K562 (cell line): Measurements from ENCODE around the gene TRIM31.

ENCODE experiments used
- BRCA1 ChIP-seq, 2 experiments: fragments of 450-650 bp in 1 of 2; sonication (generic) in 1 of 2; formaldehyde crosslinking in 1 of 2; IDR thresholded peaks; 2 replicates each; pipeline versions ENCODE4 v1.5.0 to v1.6.1; 2017 to 2020; ENCODE audit warnings: mild to moderate bottlenecking in 1 of 2, missing genetic modification reagents in 1 of 2
- CCNT2 ChIP-seq: IDR thresholded peaks from 2 replicates; pipeline ENCODE4 v1.6.1; 2011; ENCODE audit warnings: borderline replicate concordance, low read depth, mild to moderate bottlenecking, moderate library complexity, mixed read lengths, low read length; ENCODE audit not compliant: insufficient read length; ENCODE audit errors: extremely low read depth
- CTCF ChIP-seq, 3 experiments: IDR thresholded peaks in 2 of 3; conservative IDR thresholded peaks in 1 of 3; 2 replicates each; pipeline ENCODE4 v1.5.1; 2011 to 2012; ENCODE audit warnings: low read length in 3 of 3, mild to moderate bottlenecking in 3 of 3, control low read depth in 2 of 3, improper control_type of control experiment in 1 of 3, inconsistent platforms in 1 of 3, low read depth in 1 of 3, mixed read lengths in 1 of 3, moderate library complexity in 1 of 3; ENCODE audit not compliant: insufficient read depth in 2 of 3
- JUN ChIP-seq, 2 experiments: sonication (generic) in 1 of 2; formaldehyde crosslinking in 1 of 2; IDR thresholded peaks; 2 replicates each; pipeline versions ENCODE4 v1.6.1 to v1.8.0; 2012 to 2022; ENCODE audit warnings: borderline replicate concordance in 2 of 2, mild to moderate bottlenecking in 2 of 2, improper control_type of control experiment in 1 of 2, low read depth in 1 of 2, low read length in 1 of 2, missing genetic modification reagents in 1 of 2
- MEF2D ChIP-seq: conservative IDR thresholded peaks from 2 replicates; pipeline ENCODE4 v1.6.1; 2016; ENCODE audit warnings: low read depth, missing genetic modification characterization, missing compliant biosample characterization
- SMARCE1 ChIP-seq: fragments of 450-650 bp; IDR thresholded peaks from 2 replicates; pipeline ENCODE4 v1.7.1; 2016; ENCODE audit warnings: mild to moderate bottlenecking

GRCh38 chr6:30129265-30130178, 16.6 kb upstream of the TRIM31 start:
- TF ChIP-seq CCNT2, result no peak
- TF ChIP-seq SMARCE1, result no peak
- TF ChIP-seq JUN (IDR thresholded peaks at IDR 0.05; ENCODE audit: borderline replicate concordance, low read depth, low read length), result no peak
- no peak for TF ChIP-seq JUN (CRISPR knock-in tag; IDR thresholded peaks at IDR 0.05; ENCODE audit: borderline replicate concordance)
- TF ChIP-seq CTCF (IDR thresholded peaks at IDR 0.05 in 2 of 3, conservative IDR thresholded peaks at IDR 0.05 in 1 of 3; ENCODE audit: insufficient read depth in 2 of 3, low read depth in 1 of 3, low read length in 3 of 3), result no peak
- no peak for TF ChIP-seq BRCA1 (IDR thresholded peaks at IDR 0.05)
- no peak for TF ChIP-seq BRCA1 (CRISPR knock-in tag; IDR thresholded peaks at IDR 0.05)
- no peak for TF ChIP-seq MEF2D (tag)
